Suprapubic skin (tissue), 3 donors: Measurements from ENCODE around the gene C17orf107.

ENCODE experiments used
- CTCF ChIP-seq, 2 donors: fragments of 200-600 bp in 1 of 2; fragments of 450-650 bp in 1 of 2; sonication (generic) in 1 of 2; IDR thresholded peaks; one replicate each; pipeline ENCODE4 v1.5.1; 2016 to 2019; ENCODE audit warnings: antibody characterized with exemption in 2 of 2, mild to moderate bottlenecking in 1 of 2, moderate library complexity in 1 of 2
- POLR2A ChIP-seq, 2 donors: fragments of 450-650 bp; IDR thresholded peaks; one replicate each; pipeline ENCODE4 v1.6.1; 2017; ENCODE audit warnings: antibody characterized with exemption in 2 of 2, mild to moderate bottlenecking in 2 of 2, moderate library complexity in 2 of 2

GRCh38 chr17:4919511-4920047 lies 20.2 kb downstream of the C17orf107 start:
- TF ChIP-seq CTCF (IDR thresholded peaks at IDR 0.05), result no peak
- TF ChIP-seq POLR2A (IDR thresholded peaks at IDR 0.05), result no peak
